Hepatocyte (in vitro differentiated cells): ENCODE measurements around the gene FECH. TPM values are rescaled to one million over a fixed set of nuclear protein-coding genes. Genes with fewer than 3 reads are reported as not detected.
A peak's percentile ranks its signal among the peaks of the same experiment; 100 is the strongest.

Experiments used
- DNase-seq: peaks from one replicate; pipeline ENCODE4 v3.0.0-alpha.2; 2016; ENCODE audit warnings: low spot score
- H2AFZ ChIP-seq: fragments of 200-600 bp; sonication (generic); 2 replicates; pipeline ENCODE4 v1.6.0; 2016; ENCODE audit warnings: antibody characterized with exemption, mild to moderate bottlenecking
- H3K27ac ChIP-seq: fragments of 200-600 bp; sonication (generic); 2 replicates; pipeline ENCODE4 v1.5.1; 2016; ENCODE audit warnings: mild to moderate bottlenecking
- H3K27me3 ChIP-seq: fragments of 200-600 bp; sonication (generic); 2 replicates; pipeline ENCODE4 v1.6.1; 2016
- H3K36me3 ChIP-seq: fragments of 200-600 bp; sonication (generic); replicated peaks from 2 replicates; pipeline ENCODE4 v1.5.1; 2016; ENCODE audit warnings: low read depth; ENCODE audit not compliant: insufficient read depth
- H3K4me1 ChIP-seq: fragments of 200-600 bp; sonication (generic); 2 replicates; pipeline ENCODE4 v1.5.1; 2016; ENCODE audit warnings: mild to moderate bottlenecking, moderate library complexity; ENCODE audit not compliant: insufficient read depth
- H3K4me2 ChIP-seq: fragments of 200-600 bp; sonication (generic); 2 replicates; pipeline ENCODE4 v1.6.0; 2016
- H3K4me3 ChIP-seq: fragments of 200-600 bp; sonication (generic); 2 replicates; pipeline ENCODE4 v1.5.1; 2016; ENCODE audit warnings: mild to moderate bottlenecking
- H3K79me2 ChIP-seq: fragments of 200-600 bp; sonication (generic); 2 replicates; pipeline ENCODE4 v1.6.0; 2017; ENCODE audit warnings: mild to moderate bottlenecking
- H3K9me2 ChIP-seq: fragments of 200-600 bp; sonication (generic); replicated peaks from 2 replicates; pipeline ENCODE4 v1.6.0; 2017; ENCODE audit warnings: mild to moderate bottlenecking; ENCODE audit not compliant: insufficient read depth
- H3K9me3 ChIP-seq: fragments of 200-600 bp; sonication (generic); 2 replicates; pipeline ENCODE4 v1.5.1; 2016; ENCODE audit warnings: low read depth, mild to moderate bottlenecking
- H4K20me1 ChIP-seq: fragments of 200-600 bp; sonication (generic); 2 replicates; pipeline ENCODE4 v1.6.0; 2016; ENCODE audit warnings: mild to moderate bottlenecking; ENCODE audit not compliant: insufficient read depth, poor library complexity, severe bottlenecking
- CTCF ChIP-seq: fragments of 200-600 bp; sonication (generic); IDR thresholded peaks from 2 replicates; pipeline ENCODE4 v1.5.1; 2016; ENCODE audit warnings: antibody characterized with exemption, mild to moderate bottlenecking; ENCODE audit not compliant: poor library complexity
- EZH2 ChIP-seq: fragments of 200-600 bp; sonication (generic); IDR thresholded peaks from 2 replicates; pipeline ENCODE4 v1.6.1; 2016; ENCODE audit warnings: antibody characterized with exemption, mild to moderate bottlenecking, borderline replicate concordance
- EZH2phosphoT487 ChIP-seq: fragments of 200-600 bp; sonication (generic); IDR thresholded peaks from one replicate; pipeline ENCODE4 v1.6.1; 2018; ENCODE audit warnings: antibody characterized with exemption, mild to moderate bottlenecking, low read depth, moderate library complexity; ENCODE audit not compliant: unreplicated experiment, severe bottlenecking
- WGBS: methylation state at CpG from one replicate; pipeline ENCODE4 v1.1.6; 2016; ENCODE audit warnings: low lambda C conversion rate; ENCODE audit errors: missing lambda C conversion rate; 5-methylcytosine and 5-hydroxymethylcytosine counted together
- polyA plus RNA-seq: library from polyadenylated mRNA; unstranded; fragments of >200 nt; fragmentation: Nextera tagmentation; extraction: Ambion mirVana; gene quantifications from 2 replicates; pipeline ENCODE4 v1.2.1, GENCODE V29; 2016
- total RNA-seq: library from RNA; depleted of rRNA; stranded (reverse); fragments of >200 nt; gene quantifications from 2 replicates; pipeline ENCODE4 v1.2.3, GENCODE V29; 2014

Gene FECH
- total RNA-seq (19.3 and 28.1 TPM in 2 replicates), polyA plus RNA-seq (14.5 and 17.4 TPM in 2 replicates)

GRCh38 chr18:57586251-57587049 lies at the start of gene FECH:
Gene FECH (minus strand): TSS chr18:57586702. CDS start chr18:57586620, 82 bp downstream.
- peak within 1 kb of the TSS; percentile 91 for H3K4me2 ChIP-seq
- no peaks in the 10 kb centered on the region for H4K20me1 ChIP-seq
- no peaks in the 10 kb centered on the region for H3K27me3 ChIP-seq
- peak within 1 kb of the TSS; percentile 59 for H3K4me3 ChIP-seq
- no peaks in the 10 kb centered on the region for H3K79me2 ChIP-seq
- H3K36me3 ChIP-seq = no peaks in the 10 kb centered on the region
- H3K27ac ChIP-seq = peak within 1 kb of the TSS; percentile 90
- TF ChIP-seq EZH2 (no peak), EZH2phosphoT487 (no peak), CTCF (no peak)
- H3K4me1 ChIP-seq = peaks cover 9% of the 10 kb centered on the region
- H2AFZ ChIP-seq = peak within 1 kb of the TSS; percentile 96
- H3K9me2 ChIP-seq = no peaks in the 10 kb centered on the region
- H3K9me3 ChIP-seq = no peaks in the 10 kb centered on the region
- peak; percentile 82 for DNase-seq
- 1% methylated on average over 57 of the region's 80 CpGs for WGBS

DNA sequence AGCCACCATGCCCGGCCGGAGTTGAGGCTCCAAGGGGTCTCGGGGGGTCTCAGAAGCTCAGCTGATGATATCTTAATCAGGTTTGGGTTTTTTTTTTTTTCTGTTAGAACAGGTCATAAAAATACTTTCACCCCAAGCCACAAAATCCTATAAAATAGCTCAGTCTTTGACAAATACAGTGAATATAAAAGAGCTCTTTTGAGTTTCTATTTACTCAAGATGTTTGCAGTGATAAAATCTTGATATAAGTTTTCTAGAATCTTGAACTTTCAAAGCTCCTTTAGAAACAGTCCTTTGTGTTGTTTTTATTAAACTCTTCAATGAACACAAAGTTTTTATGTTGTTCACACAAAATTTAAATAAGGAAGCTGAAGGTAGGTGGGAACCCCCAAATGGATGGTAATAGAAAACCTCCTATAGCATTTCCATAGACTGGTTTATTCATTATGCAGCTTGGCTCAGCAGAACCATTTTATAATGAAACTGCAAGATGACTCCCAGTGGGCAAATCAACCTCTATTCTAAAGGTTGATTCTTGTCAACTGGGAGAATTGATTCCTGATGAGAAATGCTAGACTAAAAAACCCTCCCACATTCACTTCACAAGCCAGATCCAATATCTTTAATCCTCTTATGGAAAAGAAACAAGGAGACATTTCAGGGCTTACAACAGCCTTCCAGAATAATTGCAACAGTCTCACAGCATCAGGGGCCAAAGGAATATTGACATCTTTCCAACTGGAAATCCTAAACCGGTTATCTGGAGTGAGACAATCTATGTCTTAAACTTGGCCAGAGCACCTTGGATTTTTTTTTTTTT lies 48.7 kb upstream of the FECH start:
- DNase-seq = no peak
- Histone ChIP-seq H4K20me1 (no peaks in the 10 kb centered on the region), H3K4me1 (no peaks in the 10 kb centered on the region), H3K9me2 (no peaks in the 10 kb centered on the region), H3K4me2 (no peak overlapping the region), H3K4me3 (no peak overlapping the region), H3K9me3 (no peaks in the 10 kb centered on the region), H3K27ac (no peak overlapping the region), H3K27me3 (no peaks in the 10 kb centered on the region), H3K36me3 (no peaks in the 10 kb centered on the region), H3K79me2 (no peaks in the 10 kb centered on the region), H2AFZ (no peak overlapping the region)
- no peak for TF ChIP-seq EZH2
- TF ChIP-seq EZH2phosphoT487 = no peak
- TF ChIP-seq CTCF = no peak
- 60% methylated on average over 4 of the region's 4 CpGs for WGBS

- 95% methylated on average over 2 of the region's 2 CpGs for WGBS
- Histone ChIP-seq H3K36me3 (no peaks in the 10 kb centered on the region), H3K9me2 (no peaks in the 10 kb centered on the region), H3K9me3 (no peaks in the 10 kb centered on the region), H3K27ac (no peak overlapping the region), H3K79me2 (no peaks in the 10 kb centered on the region), H4K20me1 (no peaks in the 10 kb centered on the region), H3K4me1 (no peaks in the 10 kb centered on the region), H3K4me2 (no peak overlapping the region), H3K27me3 (no peaks in the 10 kb centered on the region), H3K4me3 (no peak overlapping the region), H2AFZ (no peak overlapping the region)
- DNase-seq = no peak
- TF ChIP-seq EZH2phosphoT487 = no peak
- TF ChIP-seq EZH2 = no peak
- TF ChIP-seq CTCF = no peak
These were observed 45.2 kb upstream of the FECH start for GRCh38 chr18:57631697-57632096.
